ENCODE data around the gene LYPD6.

Gene LYPD6

GRCh38 chr2:149348291-149348690 is 17.9 kb downstream of the LYPD6 start:
- DNase-seq (ENCODE audit: low read depth), result no peak

GRCh38 chr2:149353421-149353820 is 23.0 kb downstream of the LYPD6 start:
- no peak for DNase-seq (ENCODE audit: low read depth)

- no peak for DNase-seq (ENCODE audit: low read depth)
Measured at GRCh38 chr2:149355716-149356422, 25.5 kb downstream of the LYPD6 start.

- DNase-seq (ENCODE audit: low read depth), result no peak
Measured at GRCh38 chr2:149357058-149357457, 26.7 kb downstream of the LYPD6 start.

- no peak for DNase-seq (ENCODE audit: low read depth)
Measured at GRCh38 chr2:149360106-149360505, 29.7 kb downstream of the LYPD6 start.

GRCh38 chr2:149363958-149364357 is 33.6 kb downstream of the LYPD6 start:
- no peak for DNase-seq (ENCODE audit: low read depth)

- DNase-seq (ENCODE audit: low read depth), result no peak
Measured at GRCh38 chr2:149364839-149365238, 34.5 kb downstream of the LYPD6 start.

GRCh38 chr2:149365931-149366583 is 35.7 kb downstream of the LYPD6 start:
- DNase-seq (ENCODE audit: low read depth), result no peak

GRCh38 chr2:149370061-149370775 is 39.8 kb downstream of the LYPD6 start:
- DNase-seq (ENCODE audit: low read depth), result no peak

GRCh38 chr2:149371476-149371875 is 41.1 kb downstream of the LYPD6 start:
- no peak for DNase-seq (ENCODE audit: low read depth)

GRCh38 chr2:149375801-149376361 is 45.5 kb downstream of the LYPD6 start:
- DNase-seq (ENCODE audit: low read depth), result no peak

GRCh38 chr2:149380205-149380604 is 49.8 kb downstream of the LYPD6 start:
- no peak for DNase-seq (ENCODE audit: low read depth)

- no peak for DNase-seq (ENCODE audit: low read depth)
Measured at GRCh38 chr2:149383340-149383739, 53.0 kb downstream of the LYPD6 start.

GRCh38 chr2:149385350-149385749 is 55.0 kb downstream of the LYPD6 start:
- DNase-seq (ENCODE audit: low read depth), result no peak

GRCh38 chr2:149387411-149387810 is 57.0 kb downstream of the LYPD6 start:
- DNase-seq (ENCODE audit: low read depth), result no peak

- DNase-seq (ENCODE audit: low read depth), result no peak
Measured at GRCh38 chr2:149388120-149388816, 57.9 kb downstream of the LYPD6 start.

- DNase-seq (ENCODE audit: low read depth), result no peak
Measured at GRCh38 chr2:149389506-149390167, 59.2 kb downstream of the LYPD6 start.

GRCh38 chr2:149393614-149394013 is 63.2 kb downstream of the LYPD6 start:
- DNase-seq (ENCODE audit: low read depth), result no peak

GRCh38 chr2:149394864-149395263 is 64.5 kb downstream of the LYPD6 start:
- no peak for DNase-seq (ENCODE audit: low read depth)

- DNase-seq (ENCODE audit: low read depth), result no peak
Measured at GRCh38 chr2:149399934-149400615, 69.7 kb downstream of the LYPD6 start.

- DNase-seq (ENCODE audit: low read depth), result no peak
Measured at GRCh38 chr2:149400997-149401396, 70.6 kb downstream of the LYPD6 start.

Measured in stimulated activated CD4-positive, alpha-beta T cell treated with anti-CD3 and anti-CD28 coated beads, Interleukin-2, amount 100 ng/mL, for 4 hours (primary cell).